ENCODE results near the gene P2RX6. TPM values are rescaled to one million over a fixed set of nuclear protein-coding genes. Genes with fewer than 3 reads are reported as not detected.
A peak's percentile ranks its signal among the peaks of the same experiment; 100 is the strongest.

P2RX6 gene
- total and polyA plus RNA-seq, 9 of the 15 experiments (the other 6 are each of a cell fraction or from before 2014, with no cell fraction given) = 0.01 to 3.9 (median 1.5) TPM; not detected in 1

- TF ChIP-seq NCOA4 (IDR thresholded peaks at IDR 0.05; ENCODE audit: partially characterized antibody) (no peak), ZBTB26 (CRISPR knock-in tag; IDR thresholded peaks at IDR 0.05) (peak; percentile 96), CEBPZ (IDR thresholded peaks at IDR 0.05; ENCODE audit: borderline replicate concordance, low read depth, low read length) (0 out of 2 replicates have a peak, but pooled peaks have one; percentile 4), KLF10 (CRISPR knock-in tag; IDR thresholded peaks at IDR 0.05) (no peak), HDAC1 (IDR thresholded peaks at IDR 0.05) (no peak), NELFE (IDR thresholded peaks at IDR 0.05; ENCODE audit: insufficient read depth, insufficient read length) (no peak), GATA2 (CRISPR knock-in tag; IDR thresholded peaks at IDR 0.05) (no peak), MXD1 (CRISPR knock-in tag; IDR thresholded peaks at IDR 0.05; ENCODE audit: borderline replicate concordance, poor library complexity, severe bottlenecking) (no peak), ELF4 (CRISPR knock-in tag; IDR thresholded peaks at IDR 0.05) (peak; percentile 99), TRIM24 (IDR thresholded peaks at IDR 0.05) (no peak), PTBP1 (IDR thresholded peaks at IDR 0.05; ENCODE audit: low read depth, low read length) (0 out of 2 replicates have a peak, but pooled peaks have one; percentile 19), IFI16 (CRISPR knock-in tag; IDR thresholded peaks at IDR 0.05) (no peak), ZNF668 (CRISPR knock-in tag; IDR thresholded peaks at IDR 0.05) (no peak), CTBP1 (IDR thresholded peaks at IDR 0.05; ENCODE audit: borderline replicate concordance) (no peak), ZNF57 (CRISPR knock-in tag; IDR thresholded peaks at IDR 0.05) (peak; percentile 96), ZNF592 (IDR thresholded peaks at IDR 0.05) (no peak), KLF1 (tag; IDR thresholded peaks at IDR 0.05) (peak; percentile 96), EGR1 (conservative IDR thresholded peaks at IDR 0.05) (no peak)
Observed at GRCh38 chr22:21014726-21015465, at the start of gene P2RX6 (continued).

Data from K562 (cell line).